Right atrium auricular region (tissue), 2 donors: ENCODE results near the gene ALPG. TPM values are rescaled to one million over a fixed set of nuclear protein-coding genes. Genes with fewer than 3 reads are reported as not detected.
"Not testable (repeated sequence)": the region's sequence is repeated elsewhere in the genome, so short reads cannot be mapped to it uniquely, and the experiment has no call there.

ENCODE experiments used
- DNase-seq: peaks from one replicate; pipeline ENCODE4 v3.0.0-alpha.2; 2019; ENCODE audit warnings: low spot score
- H3K27ac ChIP-seq, 2 donors: fragments of 200-600 bp; sonication (generic); 1 replicate in 1 of 2; 2 replicates in 1 of 2; pipeline ENCODE4 v1.5.1; 2016 to 2019
- H3K27me3 ChIP-seq, 2 donors: fragments of 200-600 bp; sonication (generic); one replicate each; pipeline versions ENCODE4 v1.5.1 to v1.6.0; 2017 to 2019
- H3K36me3 ChIP-seq: fragments of 200-600 bp; sonication (generic); one replicate; pipeline ENCODE4 v1.5.1; 2016
- H3K4me1 ChIP-seq, 2 donors: fragments of 200-600 bp; sonication (generic); one replicate each; pipeline versions ENCODE4 v1.5.1 to v1.6.0; 2017 to 2019
- H3K4me3 ChIP-seq, 2 donors: fragments of 200-600 bp; sonication (generic); 1 replicate in 1 of 2; 2 replicates in 1 of 2; pipeline ENCODE4 v1.5.1; 2017 to 2019; ENCODE audit warnings: mild to moderate bottlenecking in 1 of 2, moderate library complexity in 1 of 2
- H3K9me3 ChIP-seq, 2 donors: fragments of 200-600 bp; sonication (generic); one replicate each; pipeline ENCODE4 v1.5.1; 2019
- total RNA-seq, 2 donors: library from RNA; depleted of rRNA; stranded (reverse); fragments of >200 nt; gene quantifications; one replicate each; pipeline ENCODE4 v1.1.0, GENCODE V29; 2016
- TF ChIP-seq, protein P1 (sequence below), 2 donors: fragments of 200-600 bp; sonication (generic); IDR thresholded peaks; one replicate each; pipeline ENCODE4 v1.5.1; 2019; ENCODE audit warnings: antibody characterized with exemption in 2 of 2

ALPG gene
- total RNA-seq, 2 donors from 2014 or later = not detected

DNA sequence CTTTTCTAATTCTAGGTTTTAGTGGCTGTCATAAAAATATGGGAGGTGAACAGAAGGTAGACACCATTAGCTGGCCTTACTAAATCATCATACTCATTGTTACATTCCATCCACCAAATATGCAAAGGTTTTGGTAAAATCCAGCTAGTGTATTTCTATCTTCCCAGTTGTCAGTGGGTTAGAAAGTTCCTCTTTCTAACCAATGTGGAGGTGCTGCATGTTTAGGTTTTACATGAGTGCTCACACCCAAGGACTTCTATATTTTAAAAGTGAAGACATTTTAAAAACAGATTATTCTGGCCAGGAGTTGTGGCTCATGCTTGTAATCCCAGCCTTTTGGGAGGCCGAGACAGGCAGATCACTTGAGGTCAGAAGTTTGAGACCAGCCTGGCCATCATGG is 22.2 kb upstream of the ALPG start:
- TF ChIP-seq, protein P1, sequence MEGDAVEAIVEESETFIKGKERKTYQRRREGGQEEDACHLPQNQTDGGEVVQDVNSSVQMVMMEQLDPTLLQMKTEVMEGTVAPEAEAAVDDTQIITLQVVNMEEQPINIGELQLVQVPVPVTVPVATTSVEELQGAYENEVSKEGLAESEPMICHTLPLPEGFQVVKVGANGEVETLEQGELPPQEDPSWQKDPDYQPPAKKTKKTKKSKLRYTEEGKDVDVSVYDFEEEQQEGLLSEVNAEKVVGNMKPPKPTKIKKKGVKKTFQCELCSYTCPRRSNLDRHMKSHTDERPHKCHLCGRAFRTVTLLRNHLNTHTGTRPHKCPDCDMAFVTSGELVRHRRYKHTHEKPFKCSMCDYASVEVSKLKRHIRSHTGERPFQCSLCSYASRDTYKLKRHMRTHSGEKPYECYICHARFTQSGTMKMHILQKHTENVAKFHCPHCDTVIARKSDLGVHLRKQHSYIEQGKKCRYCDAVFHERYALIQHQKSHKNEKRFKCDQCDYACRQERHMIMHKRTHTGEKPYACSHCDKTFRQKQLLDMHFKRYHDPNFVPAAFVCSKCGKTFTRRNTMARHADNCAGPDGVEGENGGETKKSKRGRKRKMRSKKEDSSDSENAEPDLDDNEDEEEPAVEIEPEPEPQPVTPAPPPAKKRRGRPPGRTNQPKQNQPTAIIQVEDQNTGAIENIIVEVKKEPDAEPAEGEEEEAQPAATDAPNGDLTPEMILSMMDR (IDR thresholded peaks at IDR 0.05) = no peak
- H3K9me3 ChIP-seq = no peaks in the 10 kb centered on the region
- H3K27ac ChIP-seq = no peak overlapping the region
- H3K4me1 ChIP-seq = peaks cover 0 to 22% of the 10 kb centered on the region in 2 donors
- no peak for DNase-seq
- H3K36me3 ChIP-seq = no peaks in the 10 kb centered on the region
- peaks cover 3 to 25% of the 10 kb centered on the region in 2 donors for H3K27me3 ChIP-seq
- H3K4me3 ChIP-seq = no peak overlapping the region

DNA sequence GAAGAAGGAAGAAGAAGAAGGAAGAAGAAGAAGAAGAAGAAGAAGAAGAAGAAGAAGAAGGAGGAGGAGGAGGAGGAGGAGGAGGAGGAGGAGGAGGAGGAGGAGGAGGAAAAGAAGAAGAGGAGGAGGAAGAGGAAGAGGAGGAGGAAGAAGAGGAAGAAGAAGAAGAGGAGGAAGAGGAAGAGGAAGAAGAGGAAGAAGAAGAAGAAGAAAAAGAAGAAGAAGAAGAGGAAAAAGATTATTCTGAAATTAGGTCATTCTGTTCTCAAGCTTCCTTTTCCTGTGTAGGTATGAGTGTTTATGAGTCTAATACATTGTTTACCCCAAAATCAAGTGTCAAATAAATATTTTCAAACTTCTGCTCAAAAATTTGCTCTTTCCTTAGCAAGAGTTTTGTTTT is 21.6 kb upstream of the ALPG start:
- peaks cover 3 to 25% of the 10 kb centered on the region in 2 donors for H3K27me3 ChIP-seq
- DNase-seq = not testable (repeated sequence)

DNA sequence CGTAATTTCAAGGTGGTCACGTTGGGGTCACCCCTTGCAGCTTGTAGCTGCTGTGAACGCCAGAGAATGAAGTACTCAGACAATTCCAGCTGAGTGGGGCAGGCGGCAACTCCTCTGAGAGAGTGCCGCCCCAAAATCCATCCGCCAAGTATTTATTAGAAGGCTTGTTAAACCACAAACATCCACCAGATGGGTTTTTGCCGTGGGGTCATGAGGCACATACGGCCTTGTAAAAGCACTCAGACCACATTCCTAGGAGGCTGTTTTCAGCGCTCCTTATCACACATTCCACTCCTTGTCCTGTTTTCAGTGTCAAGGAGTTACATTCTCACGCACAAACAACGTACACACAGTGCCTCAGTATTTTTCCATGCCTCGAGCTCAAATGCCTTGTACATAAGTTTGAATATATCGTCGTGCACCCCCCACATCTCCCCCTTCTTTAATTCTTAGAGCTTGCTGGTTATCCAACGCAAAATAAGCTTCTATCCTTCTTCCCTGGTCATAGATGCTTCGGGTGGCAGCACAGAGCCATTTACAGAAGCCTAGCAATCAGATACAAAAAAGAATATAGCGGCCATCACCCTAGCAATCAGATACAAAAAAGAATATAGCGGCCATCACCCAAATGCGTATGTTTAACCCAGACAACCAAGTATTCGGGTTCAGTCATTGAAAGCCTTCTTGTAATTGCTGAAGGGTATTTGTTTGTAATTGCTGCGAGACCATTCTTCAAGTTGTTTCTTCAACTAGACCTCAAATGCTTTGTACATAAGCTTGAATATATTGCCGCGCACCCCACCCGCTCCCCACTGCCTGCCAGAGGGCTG is 20.8 kb upstream of the ALPG start:
- Histone ChIP-seq H3K36me3 (no peaks in the 10 kb centered on the region), H3K27ac (no peak overlapping the region), H3K27me3 (peaks cover 3 to 25% of the 10 kb centered on the region in 2 donors), H3K9me3 (no peaks in the 10 kb centered on the region), H3K4me3 (no peak overlapping the region), H3K4me1 (peaks cover 0 to 22% of the 10 kb centered on the region in 2 donors)
- TF ChIP-seq, protein P1 (IDR thresholded peaks at IDR 0.05) = no peak
- no peak for DNase-seq

More for the DNA sequence above, 21.6 kb upstream of the ALPG start:
- H3K36me3 ChIP-seq, H3K9me3 ChIP-seq, H3K4me3 ChIP-seq, H3K27ac ChIP-seq: not testable (repeated sequence)
- H3K4me1 ChIP-seq = peaks cover 0 to 22% of the 10 kb centered on the region in 2 donors

DNA sequence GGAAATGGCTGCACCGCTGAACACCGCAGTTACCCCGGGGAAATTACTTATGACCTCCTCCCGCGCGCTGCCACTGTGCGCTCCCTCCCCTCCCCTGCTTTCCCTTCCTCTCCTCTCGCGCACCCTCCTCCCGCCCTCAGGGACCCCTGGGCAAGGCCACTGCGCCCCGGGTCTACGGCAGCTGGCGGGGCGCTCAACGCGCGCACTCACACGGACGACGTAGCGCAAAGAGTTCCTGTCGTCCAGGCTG is 20.2 kb upstream of the ALPG start:
- TF ChIP-seq, protein P1 (IDR thresholded peaks at IDR 0.05) = no peak
- Histone ChIP-seq H3K27me3 (peaks cover 3 to 25% of the 10 kb centered on the region in 2 donors), H3K36me3 (no peaks in the 10 kb centered on the region), H3K9me3 (no peaks in the 10 kb centered on the region), H3K4me1 (peaks cover 0 to 22% of the 10 kb centered on the region in 2 donors), H3K27ac (no peak overlapping the region), H3K4me3 (no peak overlapping the region)
- DNase-seq = no peak

DNA sequence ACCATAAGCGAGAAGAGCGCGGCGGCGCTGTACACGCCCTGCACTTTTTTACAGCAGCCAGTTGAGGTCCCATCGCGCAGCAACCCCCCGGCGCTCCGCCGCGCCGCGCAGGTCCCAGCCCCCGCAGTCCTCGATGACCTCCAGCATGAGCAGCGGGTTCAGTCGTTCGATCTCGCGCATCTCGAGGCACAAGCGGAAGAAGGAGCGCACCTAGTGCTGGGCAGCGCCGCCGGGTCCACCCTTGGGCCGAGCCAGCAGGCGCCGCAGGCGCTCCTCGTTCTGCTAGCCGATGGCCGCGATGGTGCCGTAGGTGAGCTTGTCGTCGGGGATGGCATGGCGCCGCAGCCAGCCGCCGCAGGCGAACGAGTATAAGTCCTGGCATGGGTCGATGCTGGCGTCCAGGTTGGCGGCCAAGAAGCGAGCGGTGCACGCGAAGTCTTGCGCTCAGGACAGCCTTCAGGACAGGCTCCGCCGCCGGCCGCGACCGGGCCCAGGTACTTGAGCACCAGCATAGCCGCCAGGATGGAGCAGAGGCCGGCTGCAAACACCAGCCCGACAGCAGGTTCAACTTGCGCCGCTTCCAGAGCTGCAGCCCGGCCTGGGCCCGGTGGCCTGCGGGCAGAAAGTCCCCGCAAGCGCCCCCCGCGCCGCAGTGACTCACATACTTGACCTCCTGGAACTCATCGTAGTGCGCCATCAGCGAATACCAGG is 19.7 kb upstream of the ALPG start:
- TF ChIP-seq, protein P1 (IDR thresholded peaks at IDR 0.05) = no peak
- H3K4me3 ChIP-seq = no peak overlapping the region

DNA sequence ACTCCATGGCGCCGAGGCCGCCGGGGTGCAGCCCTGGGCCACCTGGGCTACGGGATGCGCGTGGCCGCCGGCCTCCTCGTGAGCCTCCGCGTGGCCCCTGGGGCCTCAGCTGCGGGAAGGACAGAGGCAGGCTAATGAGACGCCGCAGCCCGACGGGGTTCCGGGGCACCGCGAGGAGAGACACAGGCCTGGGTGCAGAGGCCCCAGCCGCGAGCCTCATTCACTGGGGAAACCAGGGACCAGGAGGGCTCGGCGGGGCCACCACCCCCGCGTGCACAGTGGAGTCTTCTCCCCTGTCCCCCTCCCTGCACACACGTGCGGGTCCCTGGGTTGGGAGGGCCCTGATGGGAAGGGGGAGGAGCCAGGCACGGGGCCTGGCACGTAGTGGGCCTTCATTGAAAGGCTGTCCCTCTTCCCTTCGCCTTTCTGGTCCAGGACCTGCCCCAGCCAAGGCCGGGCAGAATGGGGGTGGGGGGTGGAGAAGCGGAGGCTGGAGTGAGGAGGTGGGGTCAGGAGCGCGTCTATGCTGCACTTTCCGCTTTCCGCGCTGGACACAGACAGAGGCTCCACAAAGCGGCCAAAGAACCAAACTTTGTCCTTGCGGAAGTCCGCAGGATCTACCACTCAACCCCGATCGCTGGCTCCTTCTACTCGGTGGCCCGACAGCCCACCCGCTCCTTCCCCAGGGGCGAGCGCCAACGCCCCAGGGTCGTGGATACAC is 19.0 kb upstream of the ALPG start:
- Histone ChIP-seq H3K4me1 (peaks cover 0 to 22% of the 10 kb centered on the region in 2 donors), H3K4me3 (no peak overlapping the region), H3K9me3 (no peaks in the 10 kb centered on the region), H3K27me3 (peaks cover 3 to 25% of the 10 kb centered on the region in 2 donors), H3K27ac (no peak overlapping the region), H3K36me3 (no peaks in the 10 kb centered on the region)
- TF ChIP-seq, protein P1 (IDR thresholded peaks at IDR 0.05) = no peak
- no peak for DNase-seq

More for the DNA sequence above, 19.7 kb upstream of the ALPG start:
- Histone ChIP-seq H3K27ac (no peak overlapping the region), H3K4me1 (peaks cover 0 to 22% of the 10 kb centered on the region in 2 donors), H3K9me3 (no peaks in the 10 kb centered on the region), H3K36me3 (no peaks in the 10 kb centered on the region), H3K27me3 (peaks cover 3 to 25% of the 10 kb centered on the region in 2 donors)
- no peak for DNase-seq
